ENCODE data around the gene GPR119. TPM values are rescaled to one million over a fixed set of nuclear protein-coding genes. Genes with fewer than 3 reads are reported as not detected.

GPR119 gene
- total and polyA plus RNA-seq, 2 of the 4 experiments (the other 2 are of a cell fraction): not detected

DNA sequence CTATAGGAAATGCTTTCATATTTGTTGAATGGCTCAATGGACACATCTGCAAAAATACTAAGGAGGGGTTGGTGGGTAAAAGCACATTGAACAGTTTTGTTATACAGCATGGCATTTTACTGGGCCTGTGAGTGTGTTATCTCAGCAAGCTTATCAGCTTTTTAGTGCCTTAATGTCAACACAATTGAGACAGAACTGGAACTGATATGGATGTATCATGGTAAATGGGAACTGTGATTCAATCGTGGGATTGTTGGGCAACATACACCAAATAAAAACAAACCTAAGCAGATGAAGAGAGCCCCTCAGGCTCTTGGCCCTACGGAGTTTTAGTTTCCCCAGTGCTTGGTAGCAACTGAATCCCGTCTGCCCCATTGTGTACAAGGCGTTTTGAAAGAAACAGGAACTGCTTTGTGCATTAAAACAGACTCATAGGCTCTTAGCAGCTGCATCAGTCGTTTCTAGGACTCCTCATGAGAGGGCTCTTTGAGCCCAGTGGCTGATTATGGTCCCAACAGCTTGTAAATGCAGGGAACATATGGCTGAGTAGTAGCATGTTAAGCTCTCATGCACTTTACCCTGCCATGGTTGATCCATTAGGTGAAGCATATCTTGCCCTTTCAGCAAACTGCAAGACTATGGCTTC, 7.3 kb downstream of the GPR119 start:
- Histone ChIP-seq H3K9ac (ENCODE audit: low read depth, low read length) (no peak overlapping the region), H3K56ac (ENCODE audit: extremely low read depth, insufficient read depth, low read length) (no peak overlapping the region), H3K9me3 (ENCODE audit: control insufficient read depth, insufficient read depth, low read length) (no peaks in the 10 kb centered on the region), H2AK9ac (replicated peaks; ENCODE audit: low read depth, low read length, poor library complexity) (no peak overlapping the region), H3K4me1 (ENCODE audit: control insufficient read depth, insufficient read depth, low read length) (no peaks in the 10 kb centered on the region), H3K9me1 (ENCODE audit: insufficient read depth, low read length) (no peaks in the 10 kb centered on the region; the same call in 1 of the 2 replicates), H3K14ac (replicated peaks; ENCODE audit: low read depth, low read length) (no peak overlapping the region), H4K91ac (ENCODE audit: insufficient read depth, low read depth, low read length) (no peak overlapping the region), H3K4me3 (ENCODE audit: insufficient read depth, low read depth, low read length) (no peak overlapping the region), H3K23ac (ENCODE audit: low read depth, low read length) (no peak overlapping the region), H4K5ac (ENCODE audit: low read depth, low read length) (no peak overlapping the region), H3K79me1 (ENCODE audit: low read depth in 1 of 2, low read length in 2 of 2) (no peaks in the 10 kb centered on the region), H2BK15ac (ENCODE audit: low read depth, low read length) (no peak overlapping the region), H4K20me1 (ENCODE audit: insufficient read depth, low read length) (no peaks in the 10 kb centered on the region), H3K4me2 (ENCODE audit: low read depth, low read length) (no peak overlapping the region), H3K27ac (ENCODE audit: insufficient read depth, low read length) (no peak overlapping the region), H3K4ac (ENCODE audit: low read depth, low read length) (no peak overlapping the region), H2BK20ac (ENCODE audit: low read depth, low read length) (no peak overlapping the region), H3K27me3 (ENCODE audit: control insufficient read depth, insufficient read depth, low read length) (peaks cover 5% of the 10 kb centered on the region), H2AFZ (replicated peaks; ENCODE audit: low read length, poor library complexity) (no peak overlapping the region), H3K36me3 (ENCODE audit: control insufficient read depth, insufficient read depth, low read length) (no peaks in the 10 kb centered on the region), H2AK5ac (ENCODE audit: low read depth, low read length) (no peak overlapping the region), H2BK5ac (ENCODE audit: low read depth, low read length, poor library complexity, severe bottlenecking) (no peak overlapping the region), H4K8ac (ENCODE audit: low read depth in 2 of 2, low read length in 2 of 2) (no peak overlapping the region), H3K18ac (ENCODE audit: low read depth, low read length) (no peak overlapping the region), H2BK120ac (ENCODE audit: low read depth, low read length) (no peak overlapping the region)
- ATAC-seq (ENCODE audit: low read depth) (no peak), DNase-seq (no peak)
- TF ChIP-seq RCOR1 (IDR thresholded peaks at IDR 0.05; ENCODE audit: insufficient replicate concordance, low read length): no peak
- TF ChIP-seq, protein P1, sequence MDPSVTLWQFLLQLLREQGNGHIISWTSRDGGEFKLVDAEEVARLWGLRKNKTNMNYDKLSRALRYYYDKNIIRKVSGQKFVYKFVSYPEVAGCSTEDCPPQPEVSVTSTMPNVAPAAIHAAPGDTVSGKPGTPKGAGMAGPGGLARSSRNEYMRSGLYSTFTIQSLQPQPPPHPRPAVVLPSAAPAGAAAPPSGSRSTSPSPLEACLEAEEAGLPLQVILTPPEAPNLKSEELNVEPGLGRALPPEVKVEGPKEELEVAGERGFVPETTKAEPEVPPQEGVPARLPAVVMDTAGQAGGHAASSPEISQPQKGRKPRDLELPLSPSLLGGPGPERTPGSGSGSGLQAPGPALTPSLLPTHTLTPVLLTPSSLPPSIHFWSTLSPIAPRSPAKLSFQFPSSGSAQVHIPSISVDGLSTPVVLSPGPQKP (IDR thresholded peaks at IDR 0.05; ENCODE audit: borderline replicate concordance, low read depth, low read length): no peak
- intact Hi-C loops (cut with micrococcal nuclease): no loop called here
- in situ Hi-C loops (cut with MboI; ENCODE audit: low sequenced_read_pairs): loop anchor here (25.0 kb wide), 1 partner anchor 91 kb away; no protein-coding TSS in a partner anchor
- dilution Hi-C loops (cut with HindIII; ENCODE audit: low sequenced_read_pairs, unreplicated experiment): no loop called here
- POLR2A ChIA-PET (ENCODE audit: unreplicated experiment): no interaction called here
- 33% methylated on average over 3 of the region's 5 CpGs; no CpG with 5 or more reads in 1 of the 2 experiments for WGBS, 2 experiments (ENCODE audit: extremely low coverage in 2 of 2, insufficient read length in 1 of 2)
- CTCF ChIA-PET: no interaction called here
- no TSS peak for BruUV-seq (replicated peaks)

Data from IMR-90 (cell line).